IPS-NIHi7 (cell line): Measurements from ENCODE around the gene CPED1.

Experiments used
- DNase-seq: peaks from one replicate; pipeline ENCODE4 v3.0.0; 2012; ENCODE audit warnings: mixed read lengths; ENCODE audit errors: extremely low spot score

The CPED1 gene

GRCh38 chr7:120988591-120989256 lies at the start of gene CPED1:
Gene CPED1 (plus strand): TSS chr7:120988711. CDS start chr7:120989622, 911 bp downstream.
- peak; percentile 73 for DNase-seq

DNA sequence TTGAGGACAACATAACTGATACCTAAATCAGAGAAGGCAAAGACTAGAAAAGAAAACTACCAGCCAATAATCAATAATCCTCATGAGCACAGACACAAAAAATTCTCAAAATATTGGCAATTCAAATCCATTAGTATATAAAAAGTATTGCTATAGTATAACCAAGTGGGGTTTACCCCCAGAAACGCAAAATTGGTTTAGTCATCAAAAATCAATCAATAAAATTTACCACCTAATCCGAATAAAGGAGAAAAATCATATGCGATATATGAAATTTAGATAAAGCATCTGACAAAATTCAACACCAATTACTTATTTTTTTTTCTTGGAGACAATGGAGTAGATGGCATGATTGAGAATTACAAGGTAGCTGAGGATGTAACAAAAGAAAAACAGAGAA lies 49.2 kb upstream of the CPED1 start:
- no peak for DNase-seq

DNA sequence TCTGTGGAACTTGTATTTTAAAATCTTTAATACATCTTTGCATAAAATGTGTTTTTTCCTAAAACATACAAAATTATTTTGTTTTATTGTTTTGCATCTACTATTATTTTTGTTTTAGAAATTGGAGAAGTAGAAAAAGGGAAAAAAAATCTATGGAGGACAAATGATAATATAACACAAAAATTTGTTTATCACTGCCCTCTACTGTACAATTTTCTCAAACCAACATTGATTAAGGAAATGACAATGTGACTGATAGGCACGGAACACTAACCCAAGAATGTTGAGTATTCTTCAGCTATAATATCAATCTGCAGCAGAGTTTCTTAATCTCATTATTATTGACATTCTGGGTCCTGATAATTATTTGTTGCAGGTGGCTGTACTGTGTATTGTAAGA lies 47.4 kb upstream of the CPED1 start:
- no peak for DNase-seq

- no peak for DNase-seq
Measured at GRCh38 chr7:120941856-120942255, 46.7 kb upstream of the CPED1 start.

GRCh38 chr7:120942861-120943260 lies 45.6 kb upstream of the CPED1 start:
- DNase-seq: no peak

GRCh38 chr7:120944826-120945562 lies 43.5 kb upstream of the CPED1 start:
- DNase-seq: no peak

DNA sequence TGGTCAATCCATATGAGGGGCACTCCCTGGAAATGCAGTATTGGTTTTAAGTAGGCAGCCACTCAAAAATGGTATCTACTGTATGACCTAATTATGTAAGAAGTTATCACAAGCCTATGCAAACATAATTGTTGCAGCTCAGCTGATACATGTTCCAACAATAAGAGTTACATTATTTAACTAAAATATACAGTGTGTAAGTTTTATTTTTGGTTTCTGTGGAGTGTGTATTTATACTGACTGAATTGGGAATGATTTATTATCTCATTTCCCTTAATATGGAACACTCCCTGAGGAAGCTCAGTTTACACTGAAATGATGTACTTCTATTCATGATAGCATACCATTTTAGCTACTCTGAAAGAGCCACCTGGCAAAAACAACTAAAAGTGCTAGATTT lies 40.5 kb upstream of the CPED1 start:
- no peak for DNase-seq

GRCh38 chr7:120949393-120949911 lies 39.1 kb upstream of the CPED1 start:
- DNase-seq: no peak

DNA sequence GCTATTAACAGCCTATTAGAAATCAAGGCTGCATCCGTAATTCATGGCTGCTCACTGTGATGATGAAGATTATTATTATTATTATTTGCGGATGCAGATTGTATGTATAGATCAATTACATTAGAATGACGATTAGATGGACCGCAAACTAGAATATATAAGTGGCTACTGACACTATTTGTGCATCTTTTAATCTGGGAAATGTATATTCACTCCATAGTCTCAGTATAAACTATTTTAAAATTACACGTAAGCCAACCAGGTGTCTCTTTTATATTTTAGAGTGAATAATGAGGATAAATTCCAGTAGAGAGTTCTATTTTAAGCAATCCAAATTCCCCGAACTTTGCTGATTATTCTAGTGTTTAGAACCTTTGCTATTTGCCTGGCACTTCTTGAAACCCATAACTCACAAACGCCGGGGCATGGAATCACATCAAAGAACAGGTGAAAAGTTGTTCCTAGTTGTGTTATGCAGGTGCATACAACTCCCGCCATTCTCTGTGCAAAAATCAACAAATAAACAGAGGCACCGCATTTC lies 38.4 kb upstream of the CPED1 start:
- no peak for DNase-seq

GRCh38 chr7:120950539-120951308 lies 37.8 kb upstream of the CPED1 start, which contains the start of gene ING3:
Gene ING3 (plus strand): TSS chr7:120950777. CDS start chr7:120950897, 120 bp downstream.
- peak; percentile 92 for DNase-seq

DNA sequence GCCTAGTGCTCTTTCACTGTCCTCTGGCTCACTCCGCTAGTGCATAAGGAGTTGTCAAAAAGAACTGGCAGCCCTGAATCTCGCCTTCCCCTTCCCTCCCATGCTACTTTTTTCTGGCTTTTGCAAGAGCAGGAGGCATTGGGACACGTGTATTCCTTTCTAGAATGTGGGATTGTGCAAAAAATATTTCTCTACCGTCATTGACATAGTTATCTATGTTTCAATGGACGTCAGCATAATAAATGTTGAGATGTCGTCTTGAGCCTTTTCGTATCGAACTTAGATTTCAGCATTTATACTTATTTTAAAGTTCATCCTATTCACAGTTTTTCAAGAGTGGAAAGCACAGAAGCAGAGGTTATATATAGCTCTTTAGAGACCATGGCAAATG lies 37.2 kb upstream of the CPED1 start:
- no peak for DNase-seq

DNA sequence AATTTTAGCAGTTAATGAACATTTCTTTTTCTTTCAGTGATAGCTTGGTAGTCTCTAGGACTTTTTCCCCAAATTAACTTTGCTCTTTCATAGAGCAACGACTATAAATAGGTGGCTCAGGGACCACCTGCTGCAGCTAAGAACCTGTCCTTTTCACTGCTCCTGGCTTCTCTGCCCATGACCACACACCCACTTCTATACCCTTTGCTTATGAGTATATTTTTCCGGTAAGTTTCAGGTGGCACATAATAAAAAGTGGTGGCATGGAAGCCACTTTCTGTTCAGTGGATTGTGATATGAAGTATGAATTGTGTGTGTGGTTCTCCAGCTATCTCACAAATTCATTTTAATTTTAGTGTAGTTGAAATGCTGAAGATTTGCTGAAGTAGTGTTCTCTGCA lies 36.7 kb upstream of the CPED1 start:
- no peak for DNase-seq

DNA sequence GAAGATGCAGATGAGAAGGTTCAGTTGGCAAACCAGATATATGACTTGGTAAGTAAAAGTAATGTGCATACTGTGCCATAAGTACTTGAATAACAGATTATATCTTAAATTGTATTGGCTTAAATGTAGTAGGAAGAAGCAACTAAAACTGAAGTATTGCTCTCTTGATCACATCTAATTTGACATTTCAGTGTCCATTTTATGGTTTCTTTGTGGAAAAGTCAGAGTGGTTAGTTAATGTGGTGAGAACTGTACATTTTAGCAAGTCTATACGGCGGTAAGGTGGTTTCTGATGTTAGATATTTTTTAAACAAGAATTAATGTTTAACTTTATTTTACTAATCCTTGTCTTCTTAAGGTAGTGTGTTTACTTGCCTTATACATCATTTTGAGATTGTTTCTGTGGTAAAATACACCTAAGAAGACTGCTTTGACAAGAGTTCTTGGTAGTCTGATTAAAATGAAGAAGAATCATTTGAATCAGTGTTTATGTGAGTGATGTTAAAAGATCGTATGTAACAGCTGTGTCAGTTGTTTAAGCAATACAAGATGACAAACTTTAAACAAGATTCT lies 32.8 kb upstream of the CPED1 start:
- no peak for DNase-seq

- DNase-seq: peak; percentile 11
Measured at GRCh38 chr7:120959929-120960484, 28.5 kb upstream of the CPED1 start.

DNA sequence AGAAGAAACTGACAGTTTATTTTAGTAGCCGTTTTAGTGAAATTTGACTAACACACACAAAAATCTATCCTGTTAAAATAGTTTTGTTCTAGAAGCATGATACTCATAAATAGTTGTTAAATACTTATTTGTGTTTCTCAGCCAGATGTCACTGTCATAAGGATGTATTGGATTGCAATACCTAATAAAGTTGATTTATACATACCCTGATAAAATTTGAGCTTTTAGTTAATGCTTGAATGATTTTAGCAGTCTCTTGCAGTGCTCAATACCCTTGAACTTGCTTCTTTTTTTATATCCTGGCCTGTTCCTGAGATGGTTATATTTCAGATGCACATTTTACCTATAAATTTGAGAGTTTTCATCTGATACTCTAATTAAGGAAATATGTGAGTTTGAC lies 27.8 kb upstream of the CPED1 start:
- DNase-seq: no peak

DNA sequence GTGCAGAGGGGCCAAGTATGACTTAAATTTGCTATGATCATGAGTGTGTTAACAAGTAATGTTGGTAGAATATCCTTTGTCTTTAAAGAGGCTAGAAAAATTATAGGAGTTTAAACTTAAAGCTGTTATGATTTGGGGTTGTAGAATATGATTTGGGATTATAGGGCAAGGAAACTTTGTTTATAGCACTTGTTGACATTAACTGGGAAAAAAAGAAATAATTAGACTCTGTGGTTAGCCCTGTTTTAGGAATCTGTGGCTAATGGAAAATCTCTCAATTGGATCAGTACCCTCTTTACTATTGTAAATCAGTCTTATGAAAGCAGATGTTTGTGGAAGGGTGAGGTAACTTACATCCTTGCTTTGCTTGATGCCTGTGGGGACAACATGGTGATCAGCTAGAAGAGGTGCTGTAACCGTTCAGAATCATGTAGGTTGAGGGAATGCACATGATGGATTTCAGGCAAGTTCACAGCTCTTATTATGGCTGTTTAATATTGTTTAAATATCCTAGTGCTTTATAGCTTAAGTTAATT lies 26.8 kb upstream of the CPED1 start:
- no peak for DNase-seq

DNA sequence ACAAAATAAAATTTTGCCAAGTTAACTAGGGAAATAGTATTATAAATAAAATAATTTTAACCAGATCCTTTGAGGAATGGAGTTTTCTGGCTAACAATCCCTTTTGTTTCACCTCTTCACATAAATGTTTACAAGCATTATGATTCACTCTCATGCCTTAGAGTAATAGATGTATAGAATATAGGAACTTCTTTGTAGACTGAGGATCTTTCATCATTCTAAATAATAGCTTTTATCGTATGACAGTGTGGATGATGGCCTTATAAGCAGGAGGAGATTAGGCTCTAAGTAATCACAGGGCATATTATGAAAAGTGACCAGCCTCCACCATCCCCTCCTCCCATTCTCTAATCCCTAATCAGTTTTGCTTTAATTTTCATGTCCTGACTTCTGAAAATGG lies 24.4 kb upstream of the CPED1 start:
- DNase-seq: no peak

- DNase-seq: no peak
Measured at GRCh38 chr7:120966961-120967360, 21.6 kb upstream of the CPED1 start.

GRCh38 chr7:120973849-120974248 lies 14.7 kb upstream of the CPED1 start:
- no peak for DNase-seq

- no peak for DNase-seq
Measured at GRCh38 chr7:120979765-120980499, 8.6 kb upstream of the CPED1 start.
